ENCODE measurements around the gene AMN. TPM values are rescaled to one million over a fixed set of nuclear protein-coding genes. Genes with fewer than 3 reads are reported as not detected.

AMN gene
- total RNA-seq, 1 experiment from 2014 or later: 5.6 TPM

GRCh38 chr14:102885737-102886447 lies 36.6 kb upstream of the AMN start:
- DNase-seq (ENCODE audit: low spot score): no peak
- intact Hi-C loops (cut with micrococcal nuclease; ENCODE audit: unreplicated experiment): no loop called here
- Histone ChIP-seq H3K9me3 (ENCODE audit: low read depth, low read length, poor library complexity, severe bottlenecking) (no peaks in the 10 kb centered on the region), H3K4me3 (ENCODE audit: low read depth, low read length, poor library complexity, severe bottlenecking) (no peak overlapping the region), H3K36me3 (ENCODE audit: insufficient read depth, low read length, poor library complexity, severe bottlenecking) (peaks cover 13% of the 10 kb centered on the region), H3K4me1 (ENCODE audit: insufficient read depth, low read length, poor library complexity, severe bottlenecking) (no peaks in the 10 kb centered on the region), H3K27ac (ENCODE audit: low read depth, low read length, poor library complexity, severe bottlenecking) (no peak overlapping the region), H3K27me3 (replicated peaks; ENCODE audit: insufficient read depth, low read depth, low read length, poor library complexity) (no peaks in the 10 kb centered on the region)
- BruUV-seq (replicated peaks): no TSS peak
- ChIA-PET POLR2A (ENCODE audit: low non-redundant PET) (no interaction called here), CTCF (no interaction called here)
- TF ChIP-seq CTCF (conservative IDR thresholded peaks at IDR 0.05; ENCODE audit: low read depth, low read length): no peak
- TF ChIP-seq EZH2 (IDR thresholded peaks at IDR 0.05; ENCODE audit: borderline replicate concordance, low read depth, low read length, poor library complexity, severe bottlenecking): no peak

- POLR2A ChIA-PET (ENCODE audit: low non-redundant PET): no interaction called here
- intact Hi-C loops (cut with micrococcal nuclease; ENCODE audit: unreplicated experiment): no loop called here
- CTCF ChIA-PET: no interaction called here
Observed at GRCh38 chr14:102888748-102889147, 33.7 kb upstream of the AMN start.

GRCh38 chr14:102889615-102890014 lies 32.8 kb upstream of the AMN start:
- Histone ChIP-seq H3K9me3 (ENCODE audit: low read depth, low read length, poor library complexity, severe bottlenecking) (no peaks in the 10 kb centered on the region), H3K36me3 (ENCODE audit: insufficient read depth, low read length, poor library complexity, severe bottlenecking) (peaks cover 13% of the 10 kb centered on the region), H3K4me1 (ENCODE audit: insufficient read depth, low read length, poor library complexity, severe bottlenecking) (peaks cover 12% of the 10 kb centered on the region), H3K4me3 (ENCODE audit: low read depth, low read length, poor library complexity, severe bottlenecking) (no peak overlapping the region), H3K27ac (ENCODE audit: low read depth, low read length, poor library complexity, severe bottlenecking) (no peak overlapping the region), H3K27me3 (replicated peaks; ENCODE audit: insufficient read depth, low read depth, low read length, poor library complexity) (no peaks in the 10 kb centered on the region)
- BruUV-seq (replicated peaks): no TSS peak
- TF ChIP-seq CTCF (conservative IDR thresholded peaks at IDR 0.05; ENCODE audit: low read depth, low read length) (no peak), EZH2 (IDR thresholded peaks at IDR 0.05; ENCODE audit: borderline replicate concordance, low read depth, low read length, poor library complexity, severe bottlenecking) (no peak)
- ChIA-PET POLR2A (ENCODE audit: low non-redundant PET) (no interaction called here), CTCF (no interaction called here)
- intact Hi-C loops (cut with micrococcal nuclease; ENCODE audit: unreplicated experiment): no loop called here
- DNase-seq (ENCODE audit: low spot score): no peak

More at GRCh38 chr14:102888748-102889147, 33.7 kb upstream of the AMN start:
- TF ChIP-seq EZH2 (IDR thresholded peaks at IDR 0.05; ENCODE audit: borderline replicate concordance, low read depth, low read length, poor library complexity, severe bottlenecking): no peak
- TF ChIP-seq CTCF (conservative IDR thresholded peaks at IDR 0.05; ENCODE audit: low read depth, low read length): no peak
- Histone ChIP-seq H3K36me3 (ENCODE audit: insufficient read depth, low read length, poor library complexity, severe bottlenecking) (peaks cover 13% of the 10 kb centered on the region), H3K9me3 (ENCODE audit: low read depth, low read length, poor library complexity, severe bottlenecking) (no peaks in the 10 kb centered on the region), H3K4me3 (ENCODE audit: low read depth, low read length, poor library complexity, severe bottlenecking) (no peak overlapping the region), H3K27me3 (replicated peaks; ENCODE audit: insufficient read depth, low read depth, low read length, poor library complexity) (no peaks in the 10 kb centered on the region), H3K4me1 (ENCODE audit: insufficient read depth, low read length, poor library complexity, severe bottlenecking) (peaks cover 12% of the 10 kb centered on the region), H3K27ac (ENCODE audit: low read depth, low read length, poor library complexity, severe bottlenecking) (no peak overlapping the region)
- BruUV-seq (replicated peaks): no TSS peak
- DNase-seq (ENCODE audit: low spot score): no peak

All from A673 (cell line).